ENCODE measurements around the gene C2orf78. TPM values are rescaled to one million over a fixed set of nuclear protein-coding genes. Genes with fewer than 3 reads are reported as not detected.
A peak's percentile ranks its signal among the peaks of the same experiment; 100 is the strongest.

C2orf78 gene
- polyA plus RNA-seq, 3 donors = not detected

DNA sequence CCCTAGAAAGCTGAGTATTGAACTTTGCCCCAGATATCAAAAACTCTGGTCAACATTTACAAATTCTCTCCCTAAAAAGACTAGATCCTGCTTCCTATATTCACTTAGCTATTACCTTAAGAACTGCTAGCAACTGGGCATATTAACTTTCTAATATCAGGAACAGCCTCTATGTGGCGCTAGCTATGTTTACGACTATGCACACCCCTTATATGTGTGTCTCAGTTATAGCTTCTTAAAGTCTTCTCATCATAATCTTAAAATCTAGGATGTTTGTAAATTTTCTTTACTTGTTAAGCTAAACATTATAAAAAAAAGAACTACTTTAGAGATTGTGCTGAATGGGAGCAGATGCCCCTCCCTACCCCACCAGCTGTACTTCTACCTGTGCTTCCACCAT lies 43.0 kb downstream of the C2orf78 start:
- Mint-ChIP-seq H3K27me3 (ENCODE audit: low read depth in 3 of 3) (peaks cover 0 to 3% (median 2%) of the 10 kb centered on the region in 3 donors), H3K9me3 (no peaks in the 10 kb centered on the region), H3K4me1 (peaks cover 20% of the 10 kb centered on the region), H3K4me3 (no peak overlapping the region), H3K27ac (no peak overlapping the region), H3K36me3 (peaks cover 9 to 12% of the 10 kb centered on the region in 2 donors)
- H3K9me3 ChIP-seq (replicated peaks in 1 of 2; ENCODE audit: control insufficient read depth in 1 of 2, insufficient read depth in 1 of 2, low read length in 2 of 2) = no peaks in the 10 kb centered on the region
- H3K27ac ChIP-seq (ENCODE audit: low read depth in 1 of 2, low read length in 2 of 2) = no peak overlapping the region
- no CpG with 5 or more reads among the region's 2 CpGs for WGBS (ENCODE audit: insufficient coverage)
- H3K36me3 ChIP-seq (replicated peaks in 1 of 2; ENCODE audit: control insufficient read depth in 1 of 2, insufficient read depth in 2 of 2, low read length in 2 of 2) = peaks cover 0 to 13% of the 10 kb centered on the region in 2 donors
- H3K9ac ChIP-seq (ENCODE audit: insufficient read depth, low read length, poor library complexity, severe bottlenecking) = no peak overlapping the region
- intact Hi-C loops (cut with micrococcal nuclease) = loop anchor here in 1 of 2 donors (10.0 kb wide), 4 partner anchors 158 to 568 kb away; partner anchors contain the start of genes BOLA3 and TET3
- no peaks in the 10 kb centered on the region for H3K27me3 ChIP-seq (ENCODE audit: control insufficient read depth in 2 of 2, insufficient read depth in 2 of 2, low read length in 2 of 2)
- TF ChIP-seq, protein P1, sequence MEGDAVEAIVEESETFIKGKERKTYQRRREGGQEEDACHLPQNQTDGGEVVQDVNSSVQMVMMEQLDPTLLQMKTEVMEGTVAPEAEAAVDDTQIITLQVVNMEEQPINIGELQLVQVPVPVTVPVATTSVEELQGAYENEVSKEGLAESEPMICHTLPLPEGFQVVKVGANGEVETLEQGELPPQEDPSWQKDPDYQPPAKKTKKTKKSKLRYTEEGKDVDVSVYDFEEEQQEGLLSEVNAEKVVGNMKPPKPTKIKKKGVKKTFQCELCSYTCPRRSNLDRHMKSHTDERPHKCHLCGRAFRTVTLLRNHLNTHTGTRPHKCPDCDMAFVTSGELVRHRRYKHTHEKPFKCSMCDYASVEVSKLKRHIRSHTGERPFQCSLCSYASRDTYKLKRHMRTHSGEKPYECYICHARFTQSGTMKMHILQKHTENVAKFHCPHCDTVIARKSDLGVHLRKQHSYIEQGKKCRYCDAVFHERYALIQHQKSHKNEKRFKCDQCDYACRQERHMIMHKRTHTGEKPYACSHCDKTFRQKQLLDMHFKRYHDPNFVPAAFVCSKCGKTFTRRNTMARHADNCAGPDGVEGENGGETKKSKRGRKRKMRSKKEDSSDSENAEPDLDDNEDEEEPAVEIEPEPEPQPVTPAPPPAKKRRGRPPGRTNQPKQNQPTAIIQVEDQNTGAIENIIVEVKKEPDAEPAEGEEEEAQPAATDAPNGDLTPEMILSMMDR (IDR thresholded peaks at IDR 0.05) = peak; percentile 60
- DNase-seq = peak; percentile 11 to 44 (median 24)
- no peaks in the 10 kb centered on the region for H4K20me1 ChIP-seq (ENCODE audit: insufficient read depth, low read length)
- H3K4me2 ChIP-seq (replicated peaks; ENCODE audit: extremely low read depth, low read length, poor library complexity, severe bottlenecking) = no peak overlapping the region
- peaks cover 14 to 26% of the 10 kb centered on the region in 2 donors for H3K4me1 ChIP-seq (ENCODE audit: control insufficient read depth in 1 of 2, insufficient read depth in 2 of 2, low read length in 2 of 2)
- peaks cover 24% of the 10 kb centered on the region for H3K79me2 ChIP-seq (ENCODE audit: insufficient read depth, low read length)
- no peak overlapping the region for H2AFZ ChIP-seq (ENCODE audit: insufficient read depth, low read depth, low read length, poor library complexity, severe bottlenecking)
- no peak overlapping the region for H3K4me3 ChIP-seq (replicated peaks in 1 of 3; ENCODE audit: low read depth in 2 of 3, low read length in 3 of 3)

DNA sequence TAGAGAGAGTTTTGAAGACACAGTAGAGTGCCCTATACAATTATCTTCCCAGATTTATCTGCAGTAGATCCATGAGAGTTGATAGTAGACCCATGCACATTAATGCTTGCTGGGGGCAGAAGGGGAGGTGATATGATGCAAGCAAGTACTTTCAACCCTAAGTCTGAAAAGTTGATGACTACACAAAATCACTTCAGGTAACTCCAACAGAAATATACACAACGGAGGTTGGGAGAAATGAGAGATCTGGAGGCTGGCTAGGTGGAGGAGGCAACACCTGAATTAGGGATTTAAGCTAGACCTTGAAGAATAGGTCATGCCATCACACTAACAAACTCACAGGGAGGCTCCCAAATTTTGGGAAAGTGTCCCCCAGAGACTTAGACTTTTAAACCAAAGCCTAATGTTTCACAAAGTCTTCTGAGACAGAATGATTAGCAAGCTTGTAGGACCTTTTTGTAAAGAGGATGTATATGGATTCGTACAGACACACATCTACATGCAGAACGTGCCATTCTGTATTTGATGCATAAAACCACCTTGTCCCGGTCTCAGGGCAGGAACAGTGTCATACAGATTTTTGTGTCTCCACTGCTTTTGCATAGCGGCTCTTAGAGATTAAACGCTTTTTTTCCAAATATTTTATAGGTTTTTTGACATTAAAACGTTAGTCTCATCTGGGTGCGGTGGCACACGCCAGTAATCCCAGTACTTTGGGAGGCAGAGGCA lies 43.8 kb downstream of the C2orf78 start:
- Mint-ChIP-seq H3K27ac (peak overlapping the region in 5 of 7 donors; percentile 71 to 99 (median 96)), H3K27me3 (ENCODE audit: low read depth in 3 of 3) (peaks cover 0 to 3% (median 2%) of the 10 kb centered on the region in 3 donors), H3K9me3 (peaks cover 0 to 4% (median 0%) of the 10 kb centered on the region in 7 donors), H3K4me3 (peak overlapping the region in 1 of 2 donors; percentile 96), H3K36me3 (peaks cover 16 to 20% of the 10 kb centered on the region in 2 donors), H3K4me1 (peaks cover 25% of the 10 kb centered on the region)
- Histone ChIP-seq H3K27me3 (ENCODE audit: control insufficient read depth in 2 of 2, insufficient read depth in 2 of 2, low read length in 2 of 2) (no peaks in the 10 kb centered on the region), H3K4me3 (replicated peaks in 1 of 3; ENCODE audit: low read depth in 2 of 3, low read length in 3 of 3) (peak overlapping the region in 2 of 3 experiments; percentile 69 to 83), H3K9ac (ENCODE audit: insufficient read depth, low read length, poor library complexity, severe bottlenecking) (no peak overlapping the region), H3K4me2 (replicated peaks; ENCODE audit: extremely low read depth, low read length, poor library complexity, severe bottlenecking) (peak overlapping the region; percentile 93), H3K4me1 (ENCODE audit: control insufficient read depth in 1 of 2, insufficient read depth in 2 of 2, low read length in 2 of 2) (peaks cover 14 to 26% of the 10 kb centered on the region in 2 donors), H3K9me3 (replicated peaks in 1 of 2; ENCODE audit: control insufficient read depth in 1 of 2, insufficient read depth in 1 of 2, low read length in 2 of 2) (no peaks in the 10 kb centered on the region), H2AFZ (ENCODE audit: insufficient read depth, low read depth, low read length, poor library complexity, severe bottlenecking) (peak overlapping the region; percentile 88), H3K79me2 (ENCODE audit: insufficient read depth, low read length) (peaks cover 30% of the 10 kb centered on the region), H4K20me1 (ENCODE audit: insufficient read depth, low read length) (no peaks in the 10 kb centered on the region), H3K27ac (ENCODE audit: low read depth in 1 of 2, low read length in 2 of 2) (peak overlapping the region in 1 of 2 donors; percentile 94), H3K36me3 (replicated peaks in 1 of 2; ENCODE audit: control insufficient read depth in 1 of 2, insufficient read depth in 2 of 2, low read length in 2 of 2) (peaks cover 5 to 21% of the 10 kb centered on the region in 2 donors)
- 78% methylated on average over 6 of the region's 9 CpGs for WGBS (ENCODE audit: insufficient coverage)
- no peak for DNase-seq
- TF ChIP-seq, protein P1 (IDR thresholded peaks at IDR 0.05) = no peak
- intact Hi-C loops (cut with micrococcal nuclease) = loop anchor here in 1 of 2 donors (10.0 kb wide), 4 partner anchors 157 to 567 kb away; partner anchors contain the start of genes BOLA3 and TET3
